Activated CD8-positive, alpha-beta T cell treated with anti-CD3 and anti-CD28 coated beads for 36 hours (primary cell): ENCODE measurements around the gene ACE. TPM values are rescaled to one million over a fixed set of nuclear protein-coding genes. Genes with fewer than 3 reads are reported as not detected.

ENCODE experiments used
- ATAC-seq: fragments of 200-7000 bp; cut with Tn5 transposase; one replicate; pipeline ENCODE4 v1.10.0; 2021; ENCODE audit warnings: mild to moderate bottlenecking, moderate library complexity
- CTCF ChIA-PET: fragments of 350-600 bp; sonication (Branson Sonifier 250); formaldehyde crosslinking; loops from one replicate; lab custom pipeline; 2021; ENCODE audit warnings: antibody characterized with exemption; lab: Charles Lee
- POLR2A ChIA-PET: fragments of 350-600 bp; sonication (Branson Sonifier 250); formaldehyde crosslinking; loops from one replicate; lab custom pipeline; 2021; ENCODE audit warnings: antibody characterized with exemption; lab: Charles Lee
- DNase-seq: peaks from one replicate; pipeline ENCODE4 v3.0.0-alpha.2; 2020
- H3K27ac Mint-ChIP-seq: one replicate; pipeline ENCODE4 v1.8.0; 2021; ENCODE audit warnings: mild to moderate bottlenecking, mixed read lengths
- H3K27me3 Mint-ChIP-seq: one replicate; pipeline ENCODE4 v1.8.0; 2021; ENCODE audit warnings: mixed read lengths
- H3K36me3 Mint-ChIP-seq: one replicate; pipeline ENCODE4 v1.8.0; 2021; ENCODE audit warnings: low read depth, mixed read lengths
- H3K4me1 Mint-ChIP-seq: one replicate; pipeline ENCODE4 v1.8.0; 2021; ENCODE audit warnings: low read depth, mixed read lengths
- H3K4me3 Mint-ChIP-seq: one replicate; pipeline ENCODE4 v1.8.0; 2021; ENCODE audit warnings: mild to moderate bottlenecking, moderate library complexity, mixed read lengths
- H3K9me3 Mint-ChIP-seq: one replicate; pipeline ENCODE4 v1.8.0; 2021; ENCODE audit warnings: mixed read lengths
- intact Hi-C: fragments of 100-400 bp; cut with micrococcal nuclease; formaldehyde crosslinking; loops from one replicate; pipeline ENCODE4 v1.10.0; 2022
- total RNA-seq, 2 experiments: library from RNA; stranded (reverse); gene quantifications; one replicate each; pipeline ENCODE4 v1.2.3, GENCODE V29; 2021
- TF ChIP-seq, protein P1 (sequence below): fragments of 200-600 bp; IDR thresholded peaks from one replicate; pipeline ENCODE4 v1.8.0; 2022; ENCODE audit warnings: antibody characterized with exemption, mild to moderate bottlenecking

The ACE gene
- total RNA-seq, 2 experiments from 2014 or later, result 0.36 to 0.51 TPM

DNA sequence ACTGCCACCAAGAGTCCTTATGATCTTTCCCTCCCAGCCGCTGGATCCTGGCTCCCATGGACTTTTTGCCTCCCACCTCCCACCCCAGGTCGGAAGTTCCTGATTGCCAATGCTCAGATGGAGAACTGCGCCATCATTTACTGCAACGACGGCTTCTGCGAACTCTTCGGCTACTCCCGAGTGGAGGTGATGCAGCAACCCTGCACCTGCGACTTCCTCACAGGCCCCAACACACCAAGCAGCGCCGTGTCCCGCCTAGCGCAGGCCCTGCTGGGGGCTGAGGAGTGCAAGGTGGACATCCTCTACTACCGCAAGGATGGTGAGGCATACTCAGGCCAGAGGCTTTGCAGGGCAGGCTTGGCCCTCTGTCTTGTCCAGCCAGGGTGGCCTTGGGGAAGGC is 47.2 kb downstream of the ACE start:
- Mint-ChIP-seq H3K27me3 (peaks cover 19% of the 10 kb centered on the region), H3K27ac (no peak overlapping the region), H3K4me3 (no peak overlapping the region)

DNA sequence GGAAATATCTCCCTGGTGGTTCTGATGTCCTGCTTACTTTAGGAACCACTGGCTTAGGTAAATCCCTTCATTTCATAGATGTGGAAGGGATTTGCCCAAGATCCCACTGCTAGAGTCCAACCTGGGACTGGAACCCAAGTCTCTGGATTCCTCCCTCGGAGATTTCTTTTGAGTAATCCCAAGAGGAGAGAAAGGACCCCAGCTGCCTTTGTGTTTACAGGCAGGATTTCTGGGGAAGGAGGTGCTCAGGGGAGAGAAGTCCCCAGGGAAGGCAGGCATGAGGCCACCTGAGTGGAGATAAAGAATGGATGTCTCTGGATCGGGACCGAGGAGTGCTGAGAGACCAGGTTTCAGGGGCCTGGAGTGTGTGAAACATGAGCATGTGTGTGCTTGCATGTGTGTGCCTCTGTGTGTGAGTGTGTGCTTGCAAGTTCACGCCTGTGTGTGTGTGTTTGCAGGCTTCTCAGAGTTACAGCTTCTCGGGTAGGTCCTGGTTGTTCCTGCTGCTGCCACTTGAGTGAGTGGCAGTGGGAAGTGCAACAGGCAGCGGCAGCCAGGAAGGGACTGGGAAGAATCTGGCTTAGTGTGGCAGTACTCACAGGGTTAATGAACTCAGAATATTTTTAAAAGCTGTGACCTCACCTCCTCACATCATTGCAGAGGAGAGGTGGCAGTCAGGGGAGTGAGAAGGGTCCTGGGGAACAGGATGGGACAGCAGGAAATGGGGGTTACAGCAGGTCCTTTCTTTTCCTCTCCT is 48.5 kb downstream of the ACE start:
- no peak overlapping the region for H3K27ac Mint-ChIP-seq
- peaks cover 6% of the 10 kb centered on the region for H3K4me1 Mint-ChIP-seq
- intact Hi-C loops, result no loop called here
- no peaks in the 10 kb centered on the region for H3K36me3 Mint-ChIP-seq
- H3K9me3 Mint-ChIP-seq, result no peaks in the 10 kb centered on the region
- ATAC-seq, result no peak
- no peak for DNase-seq
- no peak overlapping the region for H3K4me3 Mint-ChIP-seq
- H3K27me3 Mint-ChIP-seq, result peaks cover 19% of the 10 kb centered on the region
- TF ChIP-seq, protein P1, sequence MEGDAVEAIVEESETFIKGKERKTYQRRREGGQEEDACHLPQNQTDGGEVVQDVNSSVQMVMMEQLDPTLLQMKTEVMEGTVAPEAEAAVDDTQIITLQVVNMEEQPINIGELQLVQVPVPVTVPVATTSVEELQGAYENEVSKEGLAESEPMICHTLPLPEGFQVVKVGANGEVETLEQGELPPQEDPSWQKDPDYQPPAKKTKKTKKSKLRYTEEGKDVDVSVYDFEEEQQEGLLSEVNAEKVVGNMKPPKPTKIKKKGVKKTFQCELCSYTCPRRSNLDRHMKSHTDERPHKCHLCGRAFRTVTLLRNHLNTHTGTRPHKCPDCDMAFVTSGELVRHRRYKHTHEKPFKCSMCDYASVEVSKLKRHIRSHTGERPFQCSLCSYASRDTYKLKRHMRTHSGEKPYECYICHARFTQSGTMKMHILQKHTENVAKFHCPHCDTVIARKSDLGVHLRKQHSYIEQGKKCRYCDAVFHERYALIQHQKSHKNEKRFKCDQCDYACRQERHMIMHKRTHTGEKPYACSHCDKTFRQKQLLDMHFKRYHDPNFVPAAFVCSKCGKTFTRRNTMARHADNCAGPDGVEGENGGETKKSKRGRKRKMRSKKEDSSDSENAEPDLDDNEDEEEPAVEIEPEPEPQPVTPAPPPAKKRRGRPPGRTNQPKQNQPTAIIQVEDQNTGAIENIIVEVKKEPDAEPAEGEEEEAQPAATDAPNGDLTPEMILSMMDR, result no peak
- CTCF ChIA-PET, result interaction anchor here (1.4 kb wide), 1 partner anchor 100 kb away, joined by 3 read pairs; no protein-coding TSS in a partner anchor
- POLR2A ChIA-PET, result no interaction called here

More for the DNA sequence above, 47.2 kb downstream of the ACE start:
- ChIA-PET CTCF (no interaction called here), POLR2A (no interaction called here)
- Mint-ChIP-seq H3K36me3 (no peaks in the 10 kb centered on the region), H3K4me1 (peaks cover 6% of the 10 kb centered on the region), H3K9me3 (no peaks in the 10 kb centered on the region)
- intact Hi-C loops, result no loop called here
- DNase-seq (no peak), ATAC-seq (no peak)
- TF ChIP-seq, protein P1, result no peak

DNA sequence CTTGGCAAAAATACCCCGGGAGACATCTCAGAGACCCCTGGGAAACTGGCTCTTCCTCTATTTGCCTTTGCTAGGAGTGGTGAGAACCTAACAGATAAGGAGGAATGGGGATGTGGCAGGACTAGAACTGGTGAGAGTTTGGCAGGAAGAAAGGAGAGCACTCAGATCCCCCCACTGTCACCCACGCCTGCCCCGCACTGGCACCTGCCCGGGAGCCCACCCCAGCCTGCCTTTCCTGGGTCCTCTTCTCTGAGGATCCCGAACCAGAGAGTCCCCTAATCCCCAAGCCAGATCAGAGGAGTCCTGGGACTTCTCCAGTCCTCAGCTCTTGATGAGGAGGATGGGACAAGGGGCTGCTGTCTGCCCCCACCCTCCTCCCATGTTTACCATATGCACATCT is 50.0 kb downstream of the ACE start:
- ChIA-PET CTCF (interaction anchor here (1.0 to 1.4 kb wide), 3 partner anchors 18 to 155 kb away, joined by 3 read pairs; no protein-coding TSS in a partner anchor), POLR2A (interaction anchor here (0.8 kb wide), 2 partner anchors 23 to 91 kb away, joined by 3 read pairs; no protein-coding TSS in a partner anchor)
- intact Hi-C loops, result no loop called here
- no peaks in the 10 kb centered on the region for H3K9me3 Mint-ChIP-seq
- TF ChIP-seq, protein P1, result no peak
- no peak overlapping the region for H3K4me3 Mint-ChIP-seq
- peaks cover 6% of the 10 kb centered on the region for H3K4me1 Mint-ChIP-seq
- no peak overlapping the region for H3K27ac Mint-ChIP-seq
- DNase-seq (no peak), ATAC-seq (no peak)
- peaks cover 19% of the 10 kb centered on the region for H3K27me3 Mint-ChIP-seq
- H3K36me3 Mint-ChIP-seq, result no peaks in the 10 kb centered on the region

DNA sequence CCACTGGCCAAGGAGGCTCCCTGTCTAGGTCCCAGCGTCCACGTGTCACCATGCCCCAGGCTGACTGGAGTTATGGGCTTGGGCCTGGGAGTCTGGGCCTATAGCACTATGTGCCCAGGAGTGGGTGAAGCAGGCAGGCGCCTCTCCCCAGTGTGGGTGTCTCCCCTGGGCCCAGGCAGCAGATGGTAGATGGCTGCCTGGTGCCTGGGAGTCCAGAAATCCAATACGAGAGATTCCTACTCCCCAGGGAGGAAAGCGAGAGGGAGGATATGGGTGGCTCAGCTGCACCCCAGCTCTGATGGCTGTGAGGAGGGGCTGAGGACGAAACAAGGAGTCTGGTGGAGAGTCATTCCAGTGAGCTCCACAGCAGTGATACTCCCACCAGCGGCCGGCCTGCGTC is 51.3 kb downstream of the ACE start:
- no peak for DNase-seq
- intact Hi-C loops, result no loop called here
- no peak for ATAC-seq
- H3K4me3 Mint-ChIP-seq, result no peak overlapping the region
- peaks cover 15% of the 10 kb centered on the region for H3K27me3 Mint-ChIP-seq
- no peaks in the 10 kb centered on the region for H3K36me3 Mint-ChIP-seq
- no peaks in the 10 kb centered on the region for H3K9me3 Mint-ChIP-seq
- peaks cover 6% of the 10 kb centered on the region for H3K4me1 Mint-ChIP-seq
- CTCF ChIA-PET, result no interaction called here
- TF ChIP-seq, protein P1, result no peak
- POLR2A ChIA-PET, result no interaction called here
- H3K27ac Mint-ChIP-seq, result no peak overlapping the region
